K562 (cell line): ENCODE data around the gene ZNF740. TPM values are rescaled to one million over a fixed set of nuclear protein-coding genes. Genes with fewer than 3 reads are reported as not detected.

Experiments
- DPF2 ChIP-seq: fragments of 450-650 bp; IDR thresholded peaks from 2 replicates; pipeline ENCODE4 v1.6.1; 2016
- LCOR ChIP-seq: sonication (generic); formaldehyde crosslinking; IDR thresholded peaks from 2 replicates; pipeline ENCODE4 v1.8.0; 2022; ENCODE audit warnings: mild to moderate bottlenecking, missing genetic modification reagents
- MTA1 ChIP-seq: fragments of 450-650 bp; IDR thresholded peaks from 2 replicates; pipeline ENCODE4 v1.6.1; 2017; ENCODE audit warnings: borderline replicate concordance
- PHF20 ChIP-seq: fragments of 450-650 bp; IDR thresholded peaks from 2 replicates; pipeline ENCODE4 v1.6.1; 2018; ENCODE audit not compliant: partially characterized antibody
- PML ChIP-seq: IDR thresholded peaks from 2 replicates; pipeline ENCODE4 v1.6.1; 2012; ENCODE audit warnings: low read length, inconsistent platforms
- ZC3H8 ChIP-seq: fragments of 450-650 bp; IDR thresholded peaks from 2 replicates; pipeline ENCODE4 v1.6.1; 2017
- ZNF589 ChIP-seq: fragments of 200-800 bp; sonication (Bioruptor generic); IDR thresholded peaks from 2 replicates; pipeline ENCODE4 v1.6.1; 2016; ENCODE audit warnings: low read depth, missing genetic modification characterization, missing compliant biosample characterization
- polyA plus RNA-seq, 8 experiments: library from polyadenylated mRNA; depleted of rRNA in 4 of 8; stranded (reverse) in 5 of 8; unstranded in 3 of 8; fragments of >200 nt; fragmentation: Nextera tagmentation in 2 of 8; fragmentation: Illumina TruSeq in 1 of 8; extraction: Ambion mirVana in 2 of 8; extraction: Trizol in 1 of 8; gene quantifications; 2 replicates each; pipeline versions ENCODE4 v1.2.1 to v1.2.3, GENCODE V29; 2011 to 2014; ENCODE audit warnings: inconsistent platforms in 1 of 8, missing spikeins in 1 of 8
- total RNA-seq, 7 experiments: library from RNA; depleted of rRNA in 6 of 7; stranded (reverse); fragments of >200 nt in 6 of 7; fragmentation: Illumina TruSeq in 2 of 7; extraction: Trizol in 2 of 7; gene quantifications; 2 replicates each; pipeline versions ENCODE4 v1.2.1 to v1.2.3, GENCODE V29; 2011 to 2021; ENCODE audit warnings: low replicate concordance in 1 of 7
- TF ChIP-seq, protein P1 (sequence below): fragments of 450-650 bp; IDR thresholded peaks from 2 replicates; pipeline ENCODE4 v1.6.1; 2017; ENCODE audit warnings: antibody characterized with exemption, mild to moderate bottlenecking
- TF ChIP-seq, protein P2 (sequence below): sonication (generic); formaldehyde crosslinking; IDR thresholded peaks from 2 replicates; pipeline ENCODE4 v1.8.0; 2022; ENCODE audit warnings: mild to moderate bottlenecking, missing genetic modification reagents
- TF ChIP-seq, protein P3 (sequence below), 2 experiments: fragments of 450-650 bp; formaldehyde crosslinking in 1 of 2; IDR thresholded peaks; 2 replicates each; pipeline versions ENCODE4 v1.4.0 to v1.6.1; 2014 to 2020; ENCODE audit warnings: mild to moderate bottlenecking in 2 of 2, borderline replicate concordance in 1 of 2, low read depth in 1 of 2

ZNF740 gene
- total and polyA plus RNA-seq, 9 of the 15 experiments (the other 6 are each of a cell fraction or from before 2014, with no cell fraction given) = 0.57 to 46.4 (median 18.6) TPM

DNA sequence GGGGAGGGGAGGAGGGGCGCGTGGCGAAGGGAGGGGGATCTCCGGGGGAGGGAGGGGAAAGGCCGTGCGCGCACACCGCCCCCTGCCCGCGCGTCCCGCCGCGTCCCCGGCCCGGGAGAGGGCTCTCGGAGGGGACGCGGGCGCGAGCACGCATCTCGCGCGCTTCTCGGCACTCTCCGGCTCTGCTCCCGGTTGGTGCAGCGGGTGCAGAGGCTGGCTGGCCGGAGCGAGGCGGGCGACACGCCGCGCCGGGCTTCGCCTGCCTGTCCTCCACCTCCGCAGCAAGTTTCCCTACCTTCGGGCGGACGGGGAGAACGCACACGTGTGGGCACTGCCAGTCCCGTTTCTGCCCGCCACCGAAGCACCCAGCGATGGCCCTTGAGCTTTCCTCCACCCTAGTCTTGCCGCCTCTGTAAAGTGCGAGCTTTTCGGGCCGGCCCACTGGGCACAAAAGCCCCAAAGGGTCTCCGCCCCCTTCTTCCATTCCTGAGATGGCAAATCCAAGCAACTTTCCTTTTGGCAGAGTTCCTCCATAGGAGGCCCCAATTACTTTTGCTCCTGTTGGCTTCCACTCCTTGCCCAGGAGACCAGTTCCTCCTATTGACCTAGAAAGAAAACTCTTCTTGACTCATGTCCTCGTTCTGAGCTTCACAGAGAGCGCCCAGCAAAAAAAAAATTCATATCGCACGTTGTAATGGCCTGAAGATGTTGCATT, 566 bp downstream of the ZNF740 start (continued):
- TF ChIP-seq, protein P1, sequence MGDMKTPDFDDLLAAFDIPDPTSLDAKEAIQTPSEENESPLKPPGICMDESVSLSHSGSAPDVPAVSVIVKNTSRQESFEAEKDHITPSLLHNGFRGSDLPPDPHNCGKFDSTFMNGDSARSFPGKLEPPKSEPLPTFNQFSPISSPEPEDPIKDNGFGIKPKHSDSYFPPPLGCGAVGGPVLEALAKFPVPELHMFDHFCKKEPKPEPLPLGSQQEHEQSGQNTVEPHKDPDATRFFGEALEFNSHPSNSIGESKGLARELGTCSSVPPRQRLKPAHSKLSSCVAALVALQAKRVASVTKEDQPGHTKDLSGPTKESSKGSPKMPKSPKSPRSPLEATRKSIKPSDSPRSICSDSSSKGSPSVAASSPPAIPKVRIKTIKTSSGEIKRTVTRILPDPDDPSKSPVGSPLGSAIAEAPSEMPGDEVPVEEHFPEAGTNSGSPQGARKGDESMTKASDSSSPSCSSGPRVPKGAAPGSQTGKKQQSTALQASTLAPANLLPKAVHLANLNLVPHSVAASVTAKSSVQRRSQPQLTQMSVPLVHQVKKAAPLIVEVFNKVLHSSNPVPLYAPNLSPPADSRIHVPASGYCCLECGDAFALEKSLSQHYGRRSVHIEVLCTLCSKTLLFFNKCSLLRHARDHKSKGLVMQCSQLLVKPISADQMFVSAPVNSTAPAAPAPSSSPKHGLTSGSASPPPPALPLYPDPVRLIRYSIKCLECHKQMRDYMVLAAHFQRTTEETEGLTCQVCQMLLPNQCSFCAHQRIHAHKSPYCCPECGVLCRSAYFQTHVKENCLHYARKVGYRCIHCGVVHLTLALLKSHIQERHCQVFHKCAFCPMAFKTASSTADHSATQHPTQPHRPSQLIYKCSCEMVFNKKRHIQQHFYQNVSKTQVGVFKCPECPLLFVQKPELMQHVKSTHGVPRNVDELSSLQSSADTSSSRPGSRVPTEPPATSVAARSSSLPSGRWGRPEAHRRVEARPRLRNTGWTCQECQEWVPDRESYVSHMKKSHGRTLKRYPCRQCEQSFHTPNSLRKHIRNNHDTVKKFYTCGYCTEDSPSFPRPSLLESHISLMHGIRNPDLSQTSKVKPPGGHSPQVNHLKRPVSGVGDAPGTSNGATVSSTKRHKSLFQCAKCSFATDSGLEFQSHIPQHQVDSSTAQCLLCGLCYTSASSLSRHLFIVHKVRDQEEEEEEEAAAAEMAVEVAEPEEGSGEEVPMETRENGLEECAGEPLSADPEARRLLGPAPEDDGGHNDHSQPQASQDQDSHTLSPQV = no peak
- TF ChIP-seq LCOR (CRISPR knock-in tag) = no peak
- TF ChIP-seq PML = no peak
- TF ChIP-seq, protein P2, sequence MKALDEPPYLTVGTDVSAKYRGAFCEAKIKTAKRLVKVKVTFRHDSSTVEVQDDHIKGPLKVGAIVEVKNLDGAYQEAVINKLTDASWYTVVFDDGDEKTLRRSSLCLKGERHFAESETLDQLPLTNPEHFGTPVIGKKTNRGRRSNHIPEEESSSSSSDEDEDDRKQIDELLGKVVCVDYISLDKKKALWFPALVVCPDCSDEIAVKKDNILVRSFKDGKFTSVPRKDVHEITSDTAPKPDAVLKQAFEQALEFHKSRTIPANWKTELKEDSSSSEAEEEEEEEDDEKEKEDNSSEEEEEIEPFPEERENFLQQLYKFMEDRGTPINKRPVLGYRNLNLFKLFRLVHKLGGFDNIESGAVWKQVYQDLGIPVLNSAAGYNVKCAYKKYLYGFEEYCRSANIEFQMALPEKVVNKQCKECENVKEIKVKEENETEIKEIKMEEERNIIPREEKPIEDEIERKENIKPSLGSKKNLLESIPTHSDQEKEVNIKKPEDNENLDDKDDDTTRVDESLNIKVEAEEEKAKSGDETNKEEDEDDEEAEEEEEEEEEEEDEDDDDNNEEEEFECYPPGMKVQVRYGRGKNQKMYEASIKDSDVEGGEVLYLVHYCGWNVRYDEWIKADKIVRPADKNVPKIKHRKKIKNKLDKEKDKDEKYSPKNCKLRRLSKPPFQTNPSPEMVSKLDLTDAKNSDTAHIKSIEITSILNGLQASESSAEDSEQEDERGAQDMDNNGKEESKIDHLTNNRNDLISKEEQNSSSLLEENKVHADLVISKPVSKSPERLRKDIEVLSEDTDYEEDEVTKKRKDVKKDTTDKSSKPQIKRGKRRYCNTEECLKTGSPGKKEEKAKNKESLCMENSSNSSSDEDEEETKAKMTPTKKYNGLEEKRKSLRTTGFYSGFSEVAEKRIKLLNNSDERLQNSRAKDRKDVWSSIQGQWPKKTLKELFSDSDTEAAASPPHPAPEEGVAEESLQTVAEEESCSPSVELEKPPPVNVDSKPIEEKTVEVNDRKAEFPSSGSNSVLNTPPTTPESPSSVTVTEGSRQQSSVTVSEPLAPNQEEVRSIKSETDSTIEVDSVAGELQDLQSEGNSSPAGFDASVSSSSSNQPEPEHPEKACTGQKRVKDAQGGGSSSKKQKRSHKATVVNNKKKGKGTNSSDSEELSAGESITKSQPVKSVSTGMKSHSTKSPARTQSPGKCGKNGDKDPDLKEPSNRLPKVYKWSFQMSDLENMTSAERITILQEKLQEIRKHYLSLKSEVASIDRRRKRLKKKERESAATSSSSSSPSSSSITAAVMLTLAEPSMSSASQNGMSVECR (CRISPR knock-in tag) = 0 out of 2 replicates have a peak, but pooled peaks have one; percentile 9
- no peak for TF ChIP-seq ZC3H8
- TF ChIP-seq, protein P3, sequence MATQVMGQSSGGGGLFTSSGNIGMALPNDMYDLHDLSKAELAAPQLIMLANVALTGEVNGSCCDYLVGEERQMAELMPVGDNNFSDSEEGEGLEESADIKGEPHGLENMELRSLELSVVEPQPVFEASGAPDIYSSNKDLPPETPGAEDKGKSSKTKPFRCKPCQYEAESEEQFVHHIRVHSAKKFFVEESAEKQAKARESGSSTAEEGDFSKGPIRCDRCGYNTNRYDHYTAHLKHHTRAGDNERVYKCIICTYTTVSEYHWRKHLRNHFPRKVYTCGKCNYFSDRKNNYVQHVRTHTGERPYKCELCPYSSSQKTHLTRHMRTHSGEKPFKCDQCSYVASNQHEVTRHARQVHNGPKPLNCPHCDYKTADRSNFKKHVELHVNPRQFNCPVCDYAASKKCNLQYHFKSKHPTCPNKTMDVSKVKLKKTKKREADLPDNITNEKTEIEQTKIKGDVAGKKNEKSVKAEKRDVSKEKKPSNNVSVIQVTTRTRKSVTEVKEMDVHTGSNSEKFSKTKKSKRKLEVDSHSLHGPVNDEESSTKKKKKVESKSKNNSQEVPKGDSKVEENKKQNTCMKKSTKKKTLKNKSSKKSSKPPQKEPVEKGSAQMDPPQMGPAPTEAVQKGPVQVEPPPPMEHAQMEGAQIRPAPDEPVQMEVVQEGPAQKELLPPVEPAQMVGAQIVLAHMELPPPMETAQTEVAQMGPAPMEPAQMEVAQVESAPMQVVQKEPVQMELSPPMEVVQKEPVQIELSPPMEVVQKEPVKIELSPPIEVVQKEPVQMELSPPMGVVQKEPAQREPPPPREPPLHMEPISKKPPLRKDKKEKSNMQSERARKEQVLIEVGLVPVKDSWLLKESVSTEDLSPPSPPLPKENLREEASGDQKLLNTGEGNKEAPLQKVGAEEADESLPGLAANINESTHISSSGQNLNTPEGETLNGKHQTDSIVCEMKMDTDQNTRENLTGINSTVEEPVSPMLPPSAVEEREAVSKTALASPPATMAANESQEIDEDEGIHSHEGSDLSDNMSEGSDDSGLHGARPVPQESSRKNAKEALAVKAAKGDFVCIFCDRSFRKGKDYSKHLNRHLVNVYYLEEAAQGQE (IDR thresholded peaks at IDR 0.05; ENCODE audit: borderline replicate concordance) = no peak
- TF ChIP-seq, protein P3 (CRISPR knock-in tag; IDR thresholded peaks at IDR 0.05; ENCODE audit: low read depth) = 0 out of 2 replicates have a peak, but pooled peaks have one; percentile 40
- TF ChIP-seq PHF20 = no peak
- TF ChIP-seq ZNF589 = no peak
- no peak for TF ChIP-seq DPF2
- no peak for TF ChIP-seq MTA1
